ENCODE results near the gene MAP2K7.

Gene MAP2K7

DNA sequence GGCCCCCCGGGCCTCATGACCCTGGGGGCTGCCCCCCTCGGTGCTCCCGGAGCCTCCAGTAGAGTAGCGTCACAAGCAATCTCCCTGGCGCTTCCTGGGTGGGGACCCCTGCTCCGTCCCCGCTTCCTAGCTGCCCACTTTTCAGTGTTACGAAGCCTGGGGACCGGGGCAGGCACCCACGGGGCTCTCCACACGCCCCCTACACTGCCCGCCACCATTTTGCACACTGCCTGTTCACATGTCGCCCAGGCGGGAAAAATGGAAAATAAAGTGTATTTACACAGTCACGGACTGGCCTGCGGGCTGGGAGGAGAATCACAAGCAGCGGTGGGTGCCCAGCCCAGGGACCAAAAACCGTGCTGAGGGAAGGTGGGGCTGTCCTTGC lies 39.0 kb upstream of the MAP2K7 start:
- TF ChIP-seq, protein P1, sequence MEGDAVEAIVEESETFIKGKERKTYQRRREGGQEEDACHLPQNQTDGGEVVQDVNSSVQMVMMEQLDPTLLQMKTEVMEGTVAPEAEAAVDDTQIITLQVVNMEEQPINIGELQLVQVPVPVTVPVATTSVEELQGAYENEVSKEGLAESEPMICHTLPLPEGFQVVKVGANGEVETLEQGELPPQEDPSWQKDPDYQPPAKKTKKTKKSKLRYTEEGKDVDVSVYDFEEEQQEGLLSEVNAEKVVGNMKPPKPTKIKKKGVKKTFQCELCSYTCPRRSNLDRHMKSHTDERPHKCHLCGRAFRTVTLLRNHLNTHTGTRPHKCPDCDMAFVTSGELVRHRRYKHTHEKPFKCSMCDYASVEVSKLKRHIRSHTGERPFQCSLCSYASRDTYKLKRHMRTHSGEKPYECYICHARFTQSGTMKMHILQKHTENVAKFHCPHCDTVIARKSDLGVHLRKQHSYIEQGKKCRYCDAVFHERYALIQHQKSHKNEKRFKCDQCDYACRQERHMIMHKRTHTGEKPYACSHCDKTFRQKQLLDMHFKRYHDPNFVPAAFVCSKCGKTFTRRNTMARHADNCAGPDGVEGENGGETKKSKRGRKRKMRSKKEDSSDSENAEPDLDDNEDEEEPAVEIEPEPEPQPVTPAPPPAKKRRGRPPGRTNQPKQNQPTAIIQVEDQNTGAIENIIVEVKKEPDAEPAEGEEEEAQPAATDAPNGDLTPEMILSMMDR (conservative IDR thresholded peaks at IDR 0.05), result no peak
- no peak overlapping the region for H3K27ac ChIP-seq

DNA sequence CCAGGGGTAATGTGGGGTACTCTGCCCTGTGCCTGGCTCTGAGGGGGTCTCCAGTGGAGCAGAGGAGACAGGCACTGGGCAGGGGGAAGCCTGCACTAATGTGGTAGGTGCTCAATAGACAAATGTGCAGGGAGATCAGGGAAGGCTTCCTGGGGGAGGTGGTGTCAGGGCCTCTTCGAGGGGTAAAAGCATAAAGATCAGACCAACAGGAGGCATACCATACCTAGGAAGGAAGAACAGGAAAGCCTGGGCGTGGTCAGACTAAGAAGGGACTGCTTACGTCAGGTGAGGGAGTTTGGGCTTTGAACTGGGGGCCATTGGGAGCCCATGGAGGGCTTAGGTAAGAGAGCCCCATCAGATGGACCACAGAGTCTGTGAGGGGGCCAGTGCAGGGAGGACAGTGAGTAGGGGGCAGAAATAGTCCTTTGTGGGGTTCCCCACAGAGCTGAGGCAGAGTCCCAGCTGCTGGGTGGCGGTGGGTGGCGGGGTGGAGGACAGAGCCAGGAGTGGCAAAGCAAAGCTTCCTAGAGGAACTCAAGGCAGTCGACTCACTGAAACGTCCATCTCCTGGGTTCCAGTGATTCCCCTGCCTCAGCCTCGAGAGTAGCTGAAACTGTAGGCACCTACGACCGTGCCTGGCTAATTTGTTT lies 38.3 kb upstream of the MAP2K7 start:
- TF ChIP-seq, protein P1 (conservative IDR thresholded peaks at IDR 0.05), result no peak
- no peak overlapping the region for H3K27ac ChIP-seq

DNA sequence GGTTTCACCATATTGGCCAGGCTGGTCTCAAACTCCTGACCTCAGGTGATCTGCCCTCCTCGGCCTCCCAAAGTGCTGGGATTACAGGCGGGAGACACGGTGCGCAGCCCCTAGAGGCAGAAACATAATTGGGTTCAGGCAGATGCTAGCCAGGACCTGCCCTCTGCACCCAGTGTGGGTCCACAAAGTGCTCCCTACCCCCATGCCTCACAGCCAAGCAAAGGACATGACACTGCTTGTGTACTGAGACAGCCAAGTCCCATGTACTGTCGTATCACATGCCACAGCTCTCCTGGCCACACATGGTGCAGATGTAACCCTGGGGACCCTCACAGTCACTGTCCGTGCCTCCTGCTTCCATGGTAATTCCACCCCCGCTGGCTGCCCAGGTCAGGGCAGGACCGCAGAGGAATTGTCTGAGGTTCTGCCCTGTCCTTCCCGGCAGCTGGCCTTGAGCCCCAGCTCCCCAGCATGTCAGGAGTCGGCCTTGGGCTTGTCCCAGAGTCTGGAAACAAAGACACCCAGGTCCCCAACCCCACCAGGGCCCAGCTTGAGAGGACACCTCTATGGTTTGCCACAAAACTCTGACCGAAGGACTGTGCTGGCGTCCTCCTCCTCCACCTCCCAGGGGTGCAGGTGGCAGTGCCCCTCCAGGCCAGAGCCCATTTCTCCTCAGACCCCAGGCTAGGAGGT lies 37.1 kb upstream of the MAP2K7 start:
- TF ChIP-seq, protein P1 (conservative IDR thresholded peaks at IDR 0.05), result no peak
- H3K27ac ChIP-seq, result no peak overlapping the region

DNA sequence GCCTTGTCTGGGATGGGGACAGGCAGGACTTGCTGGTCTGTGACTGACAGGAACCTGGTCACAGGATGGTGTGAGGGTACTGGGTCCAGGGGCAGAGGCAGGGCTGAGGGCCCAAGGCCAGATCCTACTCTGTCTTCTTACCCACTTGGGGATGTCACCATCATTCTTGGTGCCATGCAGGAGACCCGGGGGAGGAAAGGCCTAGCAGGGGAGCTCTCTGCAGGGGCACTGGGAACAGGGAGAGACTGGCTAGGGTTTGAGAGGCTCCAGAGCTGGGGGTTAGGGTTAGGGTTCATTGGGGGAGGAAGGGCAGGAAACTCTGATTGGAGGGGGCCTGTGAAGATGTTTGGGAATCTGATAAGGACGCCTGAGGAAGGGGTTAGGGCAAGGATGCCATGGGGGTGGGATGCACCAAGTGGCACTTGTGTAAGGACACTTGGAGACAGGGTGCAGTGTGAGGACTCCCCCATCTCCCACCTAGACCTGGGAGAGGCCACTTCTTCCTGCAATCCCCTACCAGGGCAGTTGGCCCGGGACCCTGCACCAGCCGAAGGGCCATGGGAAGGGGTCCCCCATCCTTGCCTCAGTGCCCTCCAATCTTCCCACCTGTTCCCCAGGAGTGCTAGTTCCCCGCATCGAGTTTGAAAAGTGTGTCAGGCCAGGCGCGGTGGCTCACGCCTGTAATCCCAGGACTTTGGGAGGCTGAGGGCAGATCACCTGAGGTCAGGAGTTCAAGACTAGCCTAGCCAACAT lies 36.4 kb upstream of the MAP2K7 start:
- TF ChIP-seq, protein P1 (conservative IDR thresholded peaks at IDR 0.05), result no peak
- no peak overlapping the region for H3K27ac ChIP-seq

DNA sequence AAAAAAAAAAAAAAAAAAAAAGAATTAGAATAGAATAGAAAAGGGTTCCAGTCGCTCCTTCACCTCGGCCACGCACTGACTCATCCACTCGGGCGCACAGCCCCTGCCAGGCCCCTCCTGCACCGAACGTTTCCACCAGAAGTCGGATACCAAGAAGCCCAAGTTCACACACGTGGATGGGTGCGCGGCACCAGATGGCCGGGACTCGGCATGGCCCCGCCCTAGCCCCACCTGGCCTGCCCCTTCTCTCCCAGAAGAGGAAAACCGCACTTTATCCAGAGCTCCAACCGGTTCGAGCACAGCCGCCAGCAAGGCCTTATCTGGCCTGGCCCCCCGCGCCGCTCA lies 35.4 kb upstream of the MAP2K7 start:
- H3K27ac ChIP-seq, result no peak overlapping the region
- TF ChIP-seq, protein P1 (conservative IDR thresholded peaks at IDR 0.05), result no peak

DNA sequence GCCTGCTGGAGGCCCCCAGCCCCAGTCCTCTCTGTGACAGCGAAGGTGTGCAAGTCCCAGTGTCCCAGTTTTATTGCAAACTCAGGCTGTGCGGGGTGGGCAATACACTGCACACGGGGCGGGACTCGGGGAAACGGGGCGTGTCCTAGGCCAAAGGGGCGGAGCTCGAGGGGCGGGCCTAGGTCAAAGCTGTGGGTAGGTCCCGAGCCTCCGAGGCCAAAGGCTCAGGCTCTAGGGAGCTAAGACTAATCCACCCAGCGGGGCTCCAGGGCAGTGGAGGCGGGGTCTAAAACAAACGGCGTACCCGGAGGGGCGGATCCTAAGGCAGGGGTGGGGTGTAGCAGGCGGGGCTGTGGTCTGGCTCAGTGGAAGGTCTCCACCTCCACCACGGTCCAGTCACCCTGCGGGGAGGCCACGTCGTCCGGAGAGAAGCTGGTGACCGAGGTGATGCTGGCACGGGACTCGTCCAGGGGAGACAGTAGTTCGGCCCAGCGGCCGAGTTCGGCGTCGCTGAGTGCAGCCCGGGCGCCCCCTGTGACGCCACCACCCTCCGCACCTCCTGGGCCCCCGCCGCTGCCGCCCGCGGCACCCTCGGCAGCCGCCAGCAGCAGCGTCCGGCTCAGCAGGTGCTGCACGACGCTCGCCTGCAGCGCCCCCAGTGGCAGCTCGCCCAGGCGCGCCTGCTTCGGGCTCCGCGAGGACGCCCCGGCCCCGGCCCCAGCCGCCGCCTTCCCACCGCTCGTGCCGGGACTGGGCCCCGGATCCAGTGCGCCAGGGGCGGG lies 34.8 kb upstream of the MAP2K7 start:
- TF ChIP-seq, protein P1 (conservative IDR thresholded peaks at IDR 0.05), result no peak

DNA sequence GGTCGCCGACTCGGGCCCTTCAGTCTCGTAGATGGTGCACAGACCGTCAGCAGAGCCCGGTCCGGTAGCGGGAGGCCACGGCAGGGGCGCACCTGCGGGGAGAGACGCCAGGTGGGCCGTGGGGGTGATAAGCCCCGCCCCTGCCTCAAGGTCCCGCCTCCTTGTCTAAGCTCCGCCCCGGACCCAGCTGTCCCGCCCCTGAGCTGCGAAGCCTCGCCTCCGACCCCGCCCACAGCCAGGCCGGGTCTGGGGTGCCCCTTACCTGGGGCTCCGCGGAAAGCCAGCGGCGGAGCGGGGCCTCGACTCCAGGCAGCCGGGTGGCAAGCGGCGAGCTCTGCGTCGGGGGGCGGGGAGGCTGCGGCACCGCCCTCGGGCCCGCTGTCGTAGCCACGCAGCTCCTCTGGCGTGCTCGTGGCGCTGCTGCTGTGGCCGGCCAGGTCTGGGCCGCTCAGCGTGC lies 34.2 kb upstream of the MAP2K7 start:
- no peak overlapping the region for H3K27ac ChIP-seq
- TF ChIP-seq, protein P1 (conservative IDR thresholded peaks at IDR 0.05), result no peak

More for the DNA sequence above, 34.8 kb upstream of the MAP2K7 start:
- no peak overlapping the region for H3K27ac ChIP-seq

Measured in VCaP (cell line).